GM12878 (cell line): ENCODE data around the gene NTRK3. TPM values are rescaled to one million over a fixed set of nuclear protein-coding genes. Genes with fewer than 3 reads are reported as not detected.

Experiments used
- ATAC-seq: fragments of 200-7000 bp; cut with Tn5 transposase; 3 replicates; pipeline ENCODE4 v1.9.1; 2020; ENCODE audit warnings: mild to moderate bottlenecking, moderate library complexity
- BruUV-seq: library from RNA; stranded (reverse); fragments of 400-500 nt; replicated peaks from 2 replicates; lab custom pipeline; 2021; lab: Mats Ljungman, UMichigan
- CTCF ChIA-PET: fragments of 300-600 bp; sonication (Branson Sonifier 250); formaldehyde crosslinking; extraction: SDS; loops from one replicate; lab custom pipeline; 2021; ENCODE audit warnings: inconsistent platforms; lab: Yijun Ruan, JAX
- POLR2A ChIA-PET: fragments of 350-600 bp; formaldehyde crosslinking; extraction: SDS; loops from one replicate; lab custom pipeline; 2021; ENCODE audit warnings: inconsistent platforms; lab: Charles Lee
- RAD21 ChIA-PET: fragments of 300-600 bp; sonication (Branson Sonifier 250); formaldehyde crosslinking; loops from one replicate; lab custom pipeline; 2023; ENCODE audit warnings: antibody characterized with exemption; ENCODE audit not compliant: unreplicated experiment; lab: Charles Lee
- SMC1A ChIA-PET: fragments of 300-600 bp; sonication (Branson Sonifier 250); formaldehyde crosslinking; loops from one replicate; lab custom pipeline; 2023; ENCODE audit not compliant: unreplicated experiment, uncharacterized antibody; lab: Charles Lee
- DNase-seq: peaks from one replicate; pipeline ENCODE4 v3.0.0-alpha.2; 2011; ENCODE audit warnings: low read depth, low spot score
- FAIRE-seq: peaks from 3 replicates; lab custom pipeline; 2011; peaks lifted over from hg19 to GRCh38; lab: Jason Lieb, UNC
- H2AFZ ChIP-seq: 2 replicates; pipeline ENCODE4 v1.6.0; 2011; ENCODE audit warnings: low read depth, low read length, control low read depth; ENCODE audit not compliant: control insufficient read depth
- H3K27ac ChIP-seq: 2 replicates; pipeline ENCODE4 v1.5.1; 2011; ENCODE audit warnings: control low read depth; ENCODE audit not compliant: control insufficient read depth, insufficient read depth
- H3K27me3 ChIP-seq, 2 experiments: replicated peaks in 1 of 2; 2 replicates each; pipeline versions ENCODE4 v1.6.0 to v1.6.1; 2011; ENCODE audit warnings: low read length in 1 of 2; ENCODE audit not compliant: control insufficient read depth in 2 of 2, insufficient read depth in 2 of 2
- H3K36me3 ChIP-seq, 2 experiments: 2 replicates each; pipeline ENCODE4 v1.5.1; 2011; ENCODE audit warnings: low read length in 1 of 2; ENCODE audit not compliant: control insufficient read depth in 2 of 2, insufficient read depth in 2 of 2
- H3K4me1 ChIP-seq: 2 replicates; pipeline ENCODE4 v1.6.1; 2011; ENCODE audit warnings: mild to moderate bottlenecking, low read length, moderate library complexity, mixed read lengths; ENCODE audit not compliant: control insufficient read depth, insufficient read depth
- H3K4me2 ChIP-seq: 2 replicates; pipeline ENCODE4 v1.6.0; 2011; ENCODE audit warnings: control low read depth; ENCODE audit not compliant: control insufficient read depth, insufficient read depth
- H3K4me3 ChIP-seq: fragments of 200-600 bp; sonication (generic); 2 replicates; pipeline ENCODE4 v1.5.1; 2016
- H3K79me2 ChIP-seq: 2 replicates; pipeline ENCODE4 v1.6.0; 2011; ENCODE audit warnings: low read length; ENCODE audit not compliant: control insufficient read depth, insufficient read depth
- H3K9ac ChIP-seq: 2 replicates; pipeline ENCODE4 v1.8.0; 2011; ENCODE audit warnings: low read length, control low read depth, mixed read lengths; ENCODE audit not compliant: control insufficient read depth, insufficient read depth
- H3K9me3 ChIP-seq: replicated peaks from 3 replicates; pipeline ENCODE4 v1.5.1; 2011; ENCODE audit warnings: mild to moderate bottlenecking, low read length; ENCODE audit not compliant: control insufficient read depth, insufficient read depth
- H4K20me1 ChIP-seq: 2 replicates; pipeline ENCODE4 v1.6.0; 2011; ENCODE audit not compliant: control insufficient read depth, insufficient read depth
- CBX5 ChIP-seq: sonication (generic); IDR thresholded peaks from 2 replicates; pipeline ENCODE4 v1.6.1; 2016; ENCODE audit warnings: low read depth, moderate library complexity, mild to moderate bottlenecking, inconsistent platforms
- MTA3 ChIP-seq: IDR thresholded peaks from 2 replicates; pipeline ENCODE4 v1.6.1; 2012; ENCODE audit warnings: low read length, inconsistent platforms, borderline replicate concordance
- NBN ChIP-seq: fragments of 450-650 bp; IDR thresholded peaks from 2 replicates; pipeline ENCODE4 v1.6.1; 2016
- NR2C1 ChIP-seq: fragments of 450-650 bp; IDR thresholded peaks from 2 replicates; pipeline ENCODE4 v1.6.1; 2017; ENCODE audit warnings: antibody characterized with exemption, mild to moderate bottlenecking, moderate library complexity
- NRF1 ChIP-seq: conservative IDR thresholded peaks from 2 replicates; pipeline ENCODE4 v1.6.1; 2011; ENCODE audit warnings: mild to moderate bottlenecking, low read depth, low read length, improper control_type of control experiment
- RCOR1 ChIP-seq: conservative IDR thresholded peaks from 2 replicates; pipeline ENCODE4 v1.6.1; 2012; ENCODE audit warnings: low read depth, low read length, improper control_type of control experiment
- SUZ12 ChIP-seq: fragments of 200-600 bp; sonication (generic); IDR thresholded peaks from one replicate; pipeline ENCODE4 v1.6.1; 2018; ENCODE audit warnings: antibody characterized with exemption, mild to moderate bottlenecking; ENCODE audit not compliant: unreplicated experiment
- WRNIP1 ChIP-seq: IDR thresholded peaks from 2 replicates; pipeline ENCODE4 v1.6.1; 2011; ENCODE audit warnings: low read depth, low read length, improper control_type of control experiment, borderline replicate concordance
- WGBS: methylation state at CpG from one replicate; pipeline ENCODE4 v1.1.6; 2016; ENCODE audit warnings: low lambda C conversion rate; ENCODE audit not compliant: insufficient replicate concordance, insufficient coverage; ENCODE audit errors: missing lambda C conversion rate; 5-methylcytosine and 5-hydroxymethylcytosine counted together
- in situ Hi-C: fragments of 300-500 bp; cut with MboI; formaldehyde crosslinking; loops from 9 replicates; pipeline ENCODE4 v1.14.3; 2018; ENCODE audit warnings: mixed read lengths
- intact Hi-C: fragments of 100-400 bp; cut with micrococcal nuclease; formaldehyde crosslinking; loops from one replicate; pipeline ENCODE4 v1.14.2; 2022; ENCODE audit not compliant: unreplicated experiment
- polyA plus RNA-seq, 11 experiments: library from polyadenylated mRNA; depleted of rRNA in 4 of 11; unstranded in 6 of 11; stranded (reverse) in 5 of 11; fragments of >200 nt; fragmentation: Nextera tagmentation in 4 of 11; fragmentation: Illumina TruSeq in 1 of 11; extraction: Ambion mirVana in 4 of 11; extraction: Trizol in 1 of 11; gene quantifications; 1 replicate in 1 of 11; 2 replicates in 10 of 11; pipeline versions ENCODE4 v1.2.1 to v1.2.3, GENCODE V29; 2011 to 2016; ENCODE audit warnings: inconsistent platforms in 2 of 11, missing spikeins in 2 of 11, low read depth in 1 of 11
- total RNA-seq, 4 experiments: library from RNA; depleted of rRNA in 3 of 4; stranded (reverse); fragments of >200 nt in 3 of 4; fragmentation: Illumina TruSeq in 1 of 4; extraction: Trizol in 1 of 4; gene quantifications; 2 replicates each; pipeline versions ENCODE4 v1.2.1 to v1.2.3, GENCODE V29; 2013 to 2021
- TF ChIP-seq, protein P1 (sequence below): IDR thresholded peaks from 2 replicates; pipeline ENCODE4 v1.6.1; 2011; ENCODE audit warnings: borderline replicate concordance, low read depth, mild to moderate bottlenecking, moderate library complexity, low read length; ENCODE audit not compliant: insufficient read depth, poor library complexity, severe bottlenecking
- TF ChIP-seq, protein P2 (sequence below): fragments of 450-650 bp; IDR thresholded peaks from 2 replicates; pipeline ENCODE4 v1.6.1; 2014; ENCODE audit warnings: mild to moderate bottlenecking

The NTRK3 gene
- total and polyA plus RNA-seq, 10 of the 15 experiments (the other 5 are each of a cell fraction or from before 2014, with no cell fraction given): not detected

GRCh38 chr15:87931584-87931983, 325.0 kb downstream of the NTRK3 start:
- no peak for DNase-seq
- Histone ChIP-seq H3K4me2 (no peak overlapping the region), H3K79me2 (no peaks in the 10 kb centered on the region), H2AFZ (no peak overlapping the region), H3K4me1 (no peaks in the 10 kb centered on the region), H3K4me3 (no peak overlapping the region), H3K27me3 (no peaks in the 10 kb centered on the region), H3K9ac (no peak overlapping the region), H3K27ac (no peak overlapping the region), H3K9me3 (no peaks in the 10 kb centered on the region), H3K36me3 (no peaks in the 10 kb centered on the region), H4K20me1 (no peaks in the 10 kb centered on the region)
- WGBS: 4% methylated on average over 2 of the region's 2 CpGs
- no peak for TF ChIP-seq WRNIP1
- no peak for TF ChIP-seq CBX5
- no peak for TF ChIP-seq RCOR1
- TF ChIP-seq, protein P1, sequence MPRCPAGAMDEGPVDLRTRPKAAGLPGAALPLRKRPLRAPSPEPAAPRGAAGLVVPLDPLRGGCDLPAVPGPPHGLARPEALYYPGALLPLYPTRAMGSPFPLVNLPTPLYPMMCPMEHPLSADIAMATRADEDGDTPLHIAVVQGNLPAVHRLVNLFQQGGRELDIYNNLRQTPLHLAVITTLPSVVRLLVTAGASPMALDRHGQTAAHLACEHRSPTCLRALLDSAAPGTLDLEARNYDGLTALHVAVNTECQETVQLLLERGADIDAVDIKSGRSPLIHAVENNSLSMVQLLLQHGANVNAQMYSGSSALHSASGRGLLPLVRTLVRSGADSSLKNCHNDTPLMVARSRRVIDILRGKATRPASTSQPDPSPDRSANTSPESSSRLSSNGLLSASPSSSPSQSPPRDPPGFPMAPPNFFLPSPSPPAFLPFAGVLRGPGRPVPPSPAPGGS: no peak
- TF ChIP-seq NR2C1: no peak
- TF ChIP-seq NBN: no peak
- TF ChIP-seq NRF1: no peak
- no TSS peak for BruUV-seq
- no peak for FAIRE-seq
- POLR2A ChIA-PET: no interaction called here
- SMC1A ChIA-PET: no interaction called here
- ATAC-seq: no peak
- in situ Hi-C loops: no loop called here
- RAD21 ChIA-PET: no interaction called here
- CTCF ChIA-PET: interaction anchor here (0.6 kb wide), 1 partner anchor 15 kb away, joined by 3 read pairs; no protein-coding TSS in a partner anchor
- intact Hi-C loops: no loop called here

- FAIRE-seq (no peak), ATAC-seq (no peak), DNase-seq (no peak)
- H3K4me2 ChIP-seq: no peak overlapping the region
- RAD21 ChIA-PET: no interaction called here
- H3K27ac ChIP-seq: no peak overlapping the region
- no peaks in the 10 kb centered on the region for H3K9me3 ChIP-seq
- SMC1A ChIA-PET: no interaction called here
- in situ Hi-C loops: no loop called here
- no peak overlapping the region for H2AFZ ChIP-seq
- H3K27me3 ChIP-seq: no peaks in the 10 kb centered on the region
- no TSS peak for BruUV-seq
- POLR2A ChIA-PET: no interaction called here
- CTCF ChIA-PET: no interaction called here
- H4K20me1 ChIP-seq: no peaks in the 10 kb centered on the region
- H3K36me3 ChIP-seq: no peaks in the 10 kb centered on the region
- TF ChIP-seq WRNIP1 (no peak), MTA3 (no peak), SUZ12 (no peak)
- TF ChIP-seq, protein P2, sequence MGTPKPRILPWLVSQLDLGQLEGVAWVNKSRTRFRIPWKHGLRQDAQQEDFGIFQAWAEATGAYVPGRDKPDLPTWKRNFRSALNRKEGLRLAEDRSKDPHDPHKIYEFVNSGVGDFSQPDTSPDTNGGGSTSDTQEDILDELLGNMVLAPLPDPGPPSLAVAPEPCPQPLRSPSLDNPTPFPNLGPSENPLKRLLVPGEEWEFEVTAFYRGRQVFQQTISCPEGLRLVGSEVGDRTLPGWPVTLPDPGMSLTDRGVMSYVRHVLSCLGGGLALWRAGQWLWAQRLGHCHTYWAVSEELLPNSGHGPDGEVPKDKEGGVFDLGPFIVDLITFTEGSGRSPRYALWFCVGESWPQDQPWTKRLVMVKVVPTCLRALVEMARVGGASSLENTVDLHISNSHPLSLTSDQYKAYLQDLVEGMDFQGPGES: no peak
- TF ChIP-seq, all 136 proteins: peak for 0
- 24% methylated on average over 5 of the region's 5 CpGs for whole genome bisulfite sequencing
- H3K4me1 ChIP-seq: no peaks in the 10 kb centered on the region
- H3K4me3 ChIP-seq: no peak overlapping the region
- intact Hi-C loops: no loop called here
- no peaks in the 10 kb centered on the region for H3K79me2 ChIP-seq
- H3K9ac ChIP-seq: no peak overlapping the region
These were observed 326.1 kb downstream of the NTRK3 start for GRCh38 chr15:87930457-87930856.
